HEK293 (cell line): Measurements from ENCODE around the gene MAML3.

Source experiments
- CTCF ChIA-PET: fragments of 350-600 bp; formaldehyde crosslinking; extraction: SDS; loops from one replicate; lab custom pipeline; 2021; ENCODE audit warnings: antibody characterized with exemption; lab: Yijun Ruan, JAX
- POLR2A ChIA-PET: fragments of 300-600 bp; formaldehyde crosslinking; extraction: SDS; loops from one replicate; lab custom pipeline; 2020; ENCODE audit warnings: antibody characterized with exemption, inconsistent platforms; lab: Yijun Ruan, JAX
- H3K27ac ChIP-seq: fragments of 200-500 bp; sonication (Bioruptor generic); 2 replicates; pipeline ENCODE4 v1.5.1; 2014; ENCODE audit warnings: low read depth, low read length, control low read depth, inconsistent platforms; ENCODE audit errors: extremely low read depth
- H3K36me3 ChIP-seq, 2 experiments: fragments of 200-500 bp in 1 of 2; sonication (Bioruptor generic) in 1 of 2; 1 replicate in 1 of 2; 2 replicates in 1 of 2; pipeline ENCODE4 v1.5.1; 2014 to 2017; ENCODE audit warnings: inconsistent platforms in 2 of 2, low read length in 2 of 2; ENCODE audit not compliant: control insufficient read depth in 2 of 2, insufficient read depth in 1 of 2
- H3K4me1 ChIP-seq: fragments of 200-500 bp; sonication (Bioruptor generic); 2 replicates; pipeline ENCODE4 v1.5.1; 2014; ENCODE audit warnings: mild to moderate bottlenecking, low read length, inconsistent platforms; ENCODE audit not compliant: control insufficient read depth, insufficient read depth
- H3K4me3 ChIP-seq: 2 replicates; pipeline ENCODE4 v1.5.1; 2011; ENCODE audit warnings: low read depth, mild to moderate bottlenecking, control low read depth, low read length, moderate library complexity
- H3K9me3 ChIP-seq: fragments of 200-500 bp; sonication (Bioruptor generic); 2 replicates; pipeline ENCODE4 v1.5.1; 2014; ENCODE audit warnings: low read depth, low read length, inconsistent platforms; ENCODE audit not compliant: control insufficient read depth, insufficient read depth
- GLI2 ChIP-seq: fragments of 450-650 bp; formaldehyde crosslinking; IDR thresholded peaks from 2 replicates; pipeline ENCODE4; 2017; ENCODE audit warnings: missing biosample characterization, missing genetic modification characterization, low read depth, borderline replicate concordance
- KLF8 ChIP-seq: fragments of 450-650 bp; formaldehyde crosslinking; IDR thresholded peaks from 2 replicates; pipeline ENCODE4 v1.5.1; 2016; ENCODE audit warnings: missing biosample characterization, missing genetic modification characterization
- SP7 ChIP-seq: fragments of 450-650 bp; formaldehyde crosslinking; IDR thresholded peaks from 2 replicates; pipeline ENCODE4 v1.5.1; 2016; ENCODE audit warnings: missing biosample characterization, missing genetic modification characterization
- ZBTB17 ChIP-seq: fragments of 450-650 bp; formaldehyde crosslinking; IDR thresholded peaks from 2 replicates; pipeline ENCODE4 v1.5.1; 2016; ENCODE audit warnings: missing biosample characterization, missing genetic modification characterization
- ZFHX2 ChIP-seq: fragments of 450-650 bp; formaldehyde crosslinking; conservative IDR thresholded peaks from 2 replicates; pipeline ENCODE4 v1.5.1; 2016; ENCODE audit warnings: missing biosample characterization, missing genetic modification characterization
- ZNF114 ChIP-seq: fragments of 450-650 bp; formaldehyde crosslinking; IDR thresholded peaks from 2 replicates; pipeline ENCODE4 v1.5.0; 2017; ENCODE audit warnings: missing biosample characterization, missing genetic modification characterization
- ZNF19 ChIP-seq: fragments of 450-650 bp; formaldehyde crosslinking; IDR thresholded peaks from 2 replicates; pipeline ENCODE4; 2016; ENCODE audit warnings: missing biosample characterization, missing genetic modification characterization, low read depth
- ZNF266 ChIP-seq: fragments of 450-650 bp; formaldehyde crosslinking; IDR thresholded peaks from 2 replicates; pipeline ENCODE4 v1.5.1; 2016; ENCODE audit warnings: missing biosample characterization, missing genetic modification characterization, low read depth
- ZNF37A ChIP-seq: fragments of 450-650 bp; IDR thresholded peaks from 2 replicates; pipeline ENCODE4 v1.5.1; 2018; ENCODE audit warnings: missing biosample characterization, missing genetic modification characterization
- ZNF404 ChIP-seq: fragments of 450-650 bp; formaldehyde crosslinking; IDR thresholded peaks from 2 replicates; pipeline ENCODE4 v1.5.1; 2017; ENCODE audit warnings: missing biosample characterization, missing genetic modification characterization
- ZNF449 ChIP-seq: fragments of 450-650 bp; formaldehyde crosslinking; IDR thresholded peaks from 2 replicates; pipeline ENCODE4 v1.5.1; 2017; ENCODE audit warnings: missing biosample characterization, mild to moderate bottlenecking, missing genetic modification characterization, moderate library complexity
- ZNF544 ChIP-seq: fragments of 450-650 bp; formaldehyde crosslinking; IDR thresholded peaks from 2 replicates; pipeline ENCODE4 v1.5.0; 2017; ENCODE audit warnings: missing biosample characterization, missing genetic modification characterization
- ZNF664 ChIP-seq: fragments of 450-650 bp; formaldehyde crosslinking; IDR thresholded peaks from 2 replicates; pipeline ENCODE4 v1.5.1; 2016; ENCODE audit warnings: missing biosample characterization, missing genetic modification characterization
- ZNF785 ChIP-seq: fragments of 450-650 bp; formaldehyde crosslinking; IDR thresholded peaks from 2 replicates; pipeline ENCODE4 v1.5.1; 2016; ENCODE audit warnings: missing biosample characterization, missing genetic modification characterization
- ZNF792 ChIP-seq: fragments of 450-650 bp; formaldehyde crosslinking; IDR thresholded peaks from 2 replicates; pipeline ENCODE4 v1.5.1; 2016; ENCODE audit warnings: missing biosample characterization, missing genetic modification characterization
- ZNF830 ChIP-seq: fragments of 450-650 bp; IDR thresholded peaks from 2 replicates; pipeline ENCODE4 v1.5.0; 2018; ENCODE audit warnings: missing biosample characterization, missing genetic modification characterization, low read depth, mild to moderate bottlenecking, moderate library complexity
- ZNF843 ChIP-seq: fragments of 450-650 bp; formaldehyde crosslinking; IDR thresholded peaks from 2 replicates; pipeline ENCODE4 v1.5.1; 2016; ENCODE audit warnings: missing biosample characterization, missing genetic modification characterization
- ZSCAN4 ChIP-seq: fragments of 450-650 bp; formaldehyde crosslinking; IDR thresholded peaks from 2 replicates; pipeline ENCODE4 v1.5.1; 2017; ENCODE audit warnings: missing biosample characterization, missing genetic modification characterization
- TF ChIP-seq, protein P1 (sequence below): fragments of 450-650 bp; formaldehyde crosslinking; optimal IDR thresholded peaks from 2 replicates; pipeline ENCODE3; 2016; ENCODE audit warnings: missing biosample characterization, mild to moderate bottlenecking, missing genetic modification characterization
- TF ChIP-seq, protein P2 (sequence below): fragments of 450-650 bp; formaldehyde crosslinking; IDR thresholded peaks from 2 replicates; pipeline ENCODE4 v1.5.1; 2016; ENCODE audit warnings: missing biosample characterization, missing genetic modification characterization
- TF ChIP-seq, protein P3 (sequence below): sonication (generic); formaldehyde crosslinking; IDR thresholded peaks from 2 replicates; pipeline ENCODE4 v1.8.1; 2022; ENCODE audit warnings: mild to moderate bottlenecking, moderate library complexity, missing genetic modification reagents

The MAML3 gene

GRCh38 chr4:139694522-139695107, 459.4 kb downstream of the MAML3 start:
- CTCF ChIA-PET: interaction anchor here (0.6 to 0.8 kb wide), 3 partner anchors 13 to 1066 kb away, joined by 3 to 5 read pairs (median 3); no protein-coding TSS in a partner anchor
- no peak for TF ChIP-seq ZNF19
- TF ChIP-seq ZNF37A: no peak
- no peak for TF ChIP-seq ZSCAN4 (tag by site-specific recombination)
- TF ChIP-seq KLF8 (tag by site-specific recombination): no peak
- TF ChIP-seq ZNF843 (tag by site-specific recombination): no peak
- no peak for TF ChIP-seq ZNF792 (tag by site-specific recombination)
- no peak for TF ChIP-seq ZNF266 (tag by site-specific recombination)
- TF ChIP-seq ZNF830 (tag by site-specific recombination): no peak
- TF ChIP-seq ZNF544: no peak
- no peak for TF ChIP-seq ZNF785 (tag by site-specific recombination)
- TF ChIP-seq ZFHX2 (tag by site-specific recombination): no peak
- TF ChIP-seq ZNF449 (tag by site-specific recombination): no peak
- no peak for TF ChIP-seq ZNF664
- TF ChIP-seq ZBTB17 (tag by site-specific recombination): no peak
- TF ChIP-seq ZNF404 (tag by site-specific recombination): no peak
- TF ChIP-seq, protein P1, sequence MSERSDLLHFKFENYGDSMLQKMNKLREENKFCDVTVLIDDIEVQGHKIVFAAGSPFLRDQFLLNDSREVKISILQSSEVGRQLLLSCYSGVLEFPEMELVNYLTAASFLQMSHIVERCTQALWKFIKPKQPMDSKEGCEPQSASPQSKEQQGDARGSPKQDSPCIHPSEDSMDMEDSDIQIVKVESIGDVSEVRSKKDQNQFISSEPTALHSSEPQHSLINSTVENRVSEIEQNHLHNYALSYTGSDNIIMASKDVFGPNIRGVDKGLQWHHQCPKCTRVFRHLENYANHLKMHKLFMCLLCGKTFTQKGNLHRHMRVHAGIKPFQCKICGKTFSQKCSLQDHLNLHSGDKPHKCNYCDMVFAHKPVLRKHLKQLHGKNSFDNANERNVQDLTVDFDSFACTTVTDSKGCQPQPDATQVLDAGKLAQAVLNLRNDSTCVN (tag by site-specific recombination): no peak
- no peak for TF ChIP-seq GLI2 (tag by site-specific recombination)
- no peaks in the 10 kb centered on the region for H3K9me3 ChIP-seq
- no peak overlapping the region for H3K27ac ChIP-seq
- H3K4me1 ChIP-seq: no peaks in the 10 kb centered on the region
- peaks cover 0 to 11% of the 10 kb centered on the region in 2 experiments; a peak in 1 of 3 replicates for H3K36me3 ChIP-seq
- H3K4me3 ChIP-seq: no peak overlapping the region
- POLR2A ChIA-PET: no interaction called here

GRCh38 chr4:139692309-139693012, 461.5 kb downstream of the MAML3 start:
- H3K4me1 ChIP-seq: no peaks in the 10 kb centered on the region
- H3K4me3 ChIP-seq: no peak overlapping the region
- TF ChIP-seq SP7 (tag by site-specific recombination) (no peak), ZNF544 (no peak), ZNF114 (tag by site-specific recombination) (no peak)
- TF ChIP-seq, protein P2, sequence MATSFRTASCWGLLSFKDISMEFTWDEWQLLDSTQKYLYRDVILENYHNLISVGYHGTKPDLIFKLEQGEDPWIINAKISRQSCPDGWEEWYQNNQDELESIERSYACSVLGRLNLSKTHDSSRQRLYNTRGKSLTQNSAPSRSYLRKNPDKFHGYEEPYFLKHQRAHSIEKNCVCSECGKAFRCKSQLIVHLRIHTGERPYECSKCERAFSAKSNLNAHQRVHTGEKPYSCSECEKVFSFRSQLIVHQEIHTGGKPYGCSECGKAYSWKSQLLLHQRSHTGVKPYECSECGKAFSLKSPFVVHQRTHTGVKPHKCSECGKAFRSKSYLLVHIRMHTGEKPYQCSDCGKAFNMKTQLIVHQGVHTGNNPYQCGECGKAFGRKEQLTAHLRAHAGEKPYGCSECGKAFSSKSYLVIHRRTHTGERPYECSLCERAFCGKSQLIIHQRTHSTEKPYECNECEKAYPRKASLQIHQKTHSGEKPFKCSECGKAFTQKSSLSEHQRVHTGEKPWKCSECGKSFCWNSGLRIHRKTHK (tag by site-specific recombination): no peak
- TF ChIP-seq, protein P3, sequence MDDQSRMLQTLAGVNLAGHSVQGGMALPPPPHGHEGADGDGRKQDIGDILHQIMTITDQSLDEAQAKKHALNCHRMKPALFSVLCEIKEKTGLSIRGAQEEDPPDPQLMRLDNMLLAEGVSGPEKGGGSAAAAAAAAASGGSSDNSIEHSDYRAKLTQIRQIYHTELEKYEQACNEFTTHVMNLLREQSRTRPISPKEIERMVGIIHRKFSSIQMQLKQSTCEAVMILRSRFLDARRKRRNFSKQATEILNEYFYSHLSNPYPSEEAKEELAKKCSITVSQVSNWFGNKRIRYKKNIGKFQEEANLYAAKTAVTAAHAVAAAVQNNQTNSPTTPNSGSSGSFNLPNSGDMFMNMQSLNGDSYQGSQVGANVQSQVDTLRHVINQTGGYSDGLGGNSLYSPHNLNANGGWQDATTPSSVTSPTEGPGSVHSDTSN (CRISPR knock-in tag): no peak
- no peak overlapping the region for H3K27ac ChIP-seq
- H3K36me3 ChIP-seq: peaks cover 0 to 13% of the 10 kb centered on the region in 2 experiments; a peak in 1 of 3 replicates
- ChIA-PET POLR2A (no interaction called here), CTCF (interaction anchor here (0.6 kb wide), 1 partner anchor 33 kb away, joined by 3 read pairs; no protein-coding TSS in a partner anchor)
- no peaks in the 10 kb centered on the region for H3K9me3 ChIP-seq
